Activated CD8-positive, alpha-beta T cell treated with anti-CD3 and anti-CD28 coated beads, Interleukin-2, amount 10 ng/mL, durations not matched to agents 7 days and 5 days (primary cell): ENCODE data around the gene CCDC197. TPM values are rescaled to one million over a fixed set of nuclear protein-coding genes. Genes with fewer than 3 reads are reported as not detected.

Source experiments
- ATAC-seq: fragments of 150-1000 bp; cut with Tn5 transposase; one replicate; pipeline ENCODE4 v1.10.0; 2021; ENCODE audit warnings: moderate library complexity
- CTCF ChIA-PET: fragments of 350-600 bp; sonication (Branson Sonifier 250); formaldehyde crosslinking; loops from one replicate; lab custom pipeline; 2021; ENCODE audit warnings: antibody characterized with exemption; lab: Charles Lee
- POLR2A ChIA-PET: fragments of 350-600 bp; sonication (Branson Sonifier 250); formaldehyde crosslinking; loops from one replicate; lab custom pipeline; 2021; ENCODE audit warnings: antibody characterized with exemption; lab: Charles Lee
- DNase-seq: peaks from one replicate; pipeline ENCODE4 v3.0.0-alpha.2; 2020
- H3K27ac Mint-ChIP-seq: one replicate; pipeline ENCODE4 v1.8.0; 2021; ENCODE audit warnings: mild to moderate bottlenecking, mixed read lengths
- H3K27me3 Mint-ChIP-seq: one replicate; pipeline ENCODE4 v1.8.0; 2021; ENCODE audit warnings: low read depth, mixed read lengths
- H3K36me3 Mint-ChIP-seq: one replicate; pipeline ENCODE4 v1.8.0; 2021; ENCODE audit warnings: low read depth, mixed read lengths
- H3K4me1 Mint-ChIP-seq: one replicate; pipeline ENCODE4 v1.8.0; 2021; ENCODE audit warnings: low read depth, mixed read lengths
- H3K4me3 Mint-ChIP-seq: one replicate; pipeline ENCODE4 v1.8.0; 2021; ENCODE audit warnings: mild to moderate bottlenecking, mixed read lengths
- H3K9me3 Mint-ChIP-seq: one replicate; pipeline ENCODE4 v1.8.0; 2022; ENCODE audit warnings: mixed read lengths; ENCODE audit not compliant: insufficient read depth
- total RNA-seq, 2 experiments: library from RNA; stranded (reverse); gene quantifications; one replicate each; pipeline ENCODE4 v1.2.3, GENCODE V29; 2021

CCDC197 gene
- total RNA-seq, 2 experiments from 2014 or later = not detected

DNA sequence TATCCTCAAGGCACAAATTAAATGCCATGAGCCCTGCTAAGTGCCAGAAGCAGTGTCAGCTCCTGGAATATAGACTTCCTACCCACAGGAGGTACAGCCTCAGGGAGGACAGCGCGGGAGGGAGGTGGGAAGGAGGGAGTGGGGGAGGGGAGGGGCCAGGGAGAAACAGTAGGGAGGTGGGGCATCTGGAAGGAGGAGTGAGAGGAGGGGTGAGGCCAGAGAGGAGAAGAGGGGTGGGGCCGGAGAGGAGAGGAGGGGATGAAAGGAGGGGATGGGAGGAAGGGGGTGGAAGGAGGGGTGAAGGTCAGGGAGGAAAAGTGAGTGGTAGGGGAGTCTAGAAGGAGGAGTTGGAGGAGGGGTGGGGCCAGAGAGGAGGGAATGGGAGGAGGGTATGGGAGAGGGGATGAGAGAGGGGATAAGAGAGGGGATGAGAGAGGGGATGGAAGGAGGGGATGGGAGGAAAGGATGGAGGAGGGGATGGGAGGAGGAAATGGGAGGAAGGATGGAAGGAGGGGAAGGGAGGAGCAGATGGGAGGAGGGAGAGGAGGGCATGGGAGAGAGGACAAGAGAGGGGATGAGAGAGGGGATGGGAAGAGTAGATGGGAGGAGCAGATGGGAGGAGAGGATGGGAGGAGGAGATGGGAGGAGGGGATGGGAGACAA is 9.2 kb upstream of the CCDC197 start:
- H3K4me3 Mint-ChIP-seq = no peak overlapping the region
- no peak for DNase-seq
- H3K4me1 Mint-ChIP-seq = peaks cover 6% of the 10 kb centered on the region
- H3K27ac Mint-ChIP-seq = no peak overlapping the region
- POLR2A ChIA-PET = no interaction called here
- CTCF ChIA-PET = no interaction called here
- H3K27me3 Mint-ChIP-seq = no peaks in the 10 kb centered on the region
- no peak for ATAC-seq
- H3K9me3 Mint-ChIP-seq = no peaks in the 10 kb centered on the region
- no peaks in the 10 kb centered on the region for H3K36me3 Mint-ChIP-seq

DNA sequence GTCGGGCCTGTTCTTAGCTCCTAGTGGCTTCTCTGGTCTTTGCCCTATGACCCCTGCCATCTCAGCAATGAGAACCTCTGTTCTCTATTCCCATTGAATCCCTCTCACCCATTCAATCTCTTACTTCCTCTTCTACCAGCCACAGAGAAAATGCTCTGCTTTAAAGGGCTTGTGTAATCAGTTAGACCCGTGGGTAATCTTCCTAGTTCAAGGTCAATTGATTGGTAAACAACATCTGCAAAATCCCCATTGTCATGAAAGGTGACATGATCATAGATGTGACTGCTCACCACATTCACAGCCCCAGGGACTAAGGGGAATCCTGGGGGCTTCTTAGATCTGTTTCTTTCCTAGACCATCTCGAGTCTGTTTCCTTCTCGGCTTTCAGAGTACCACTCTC is 7.2 kb upstream of the CCDC197 start:
- ChIA-PET CTCF (interaction anchor here (3.4 to 4.5 kb wide), 2 partner anchors 10 to 51 kb away, joined by 25 to 45 read pairs; no protein-coding TSS in a partner anchor), POLR2A (no interaction called here)
- peaks cover 18% of the 10 kb centered on the region for H3K4me1 Mint-ChIP-seq
- H3K27me3 Mint-ChIP-seq = no peaks in the 10 kb centered on the region
- no peak overlapping the region for H3K27ac Mint-ChIP-seq
- no peaks in the 10 kb centered on the region for H3K9me3 Mint-ChIP-seq
- ATAC-seq (no peak), DNase-seq (no peak)
- no peaks in the 10 kb centered on the region for H3K36me3 Mint-ChIP-seq
- no peak overlapping the region for H3K4me3 Mint-ChIP-seq

DNA sequence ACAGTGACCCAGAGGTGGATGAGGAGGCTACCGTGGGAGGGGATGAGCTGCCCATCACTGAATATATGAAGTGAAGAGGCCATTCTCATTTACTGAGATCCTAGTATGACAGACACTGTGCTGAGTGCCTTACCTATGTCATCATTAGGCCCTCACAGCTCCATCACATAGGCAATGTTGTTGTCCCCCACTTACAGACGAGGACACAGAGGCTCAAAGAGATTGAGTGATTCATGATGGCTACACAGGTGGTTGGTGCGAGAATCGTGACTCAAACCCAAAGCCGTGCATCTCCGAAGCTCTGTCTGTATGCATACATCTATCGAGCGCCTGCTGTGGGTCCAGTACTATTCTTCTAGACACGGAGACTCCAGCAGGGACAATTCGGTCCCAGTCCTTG is 5.9 kb upstream of the CCDC197 start:
- Mint-ChIP-seq H3K27me3 (no peaks in the 10 kb centered on the region), H3K9me3 (no peaks in the 10 kb centered on the region), H3K36me3 (no peaks in the 10 kb centered on the region), H3K4me1 (peaks cover 26% of the 10 kb centered on the region), H3K4me3 (no peak overlapping the region), H3K27ac (no peak overlapping the region)
- no peak for ATAC-seq
- no peak for DNase-seq
- ChIA-PET POLR2A (interaction anchor here (1.2 to 2.3 kb wide), 4 partner anchors 9 to 52 kb away, joined by 3 to 10 read pairs (median 6); no protein-coding TSS in a partner anchor), CTCF (interaction anchor here (1.5 to 4.5 kb wide), 4 partner anchors 9 to 52 kb away, joined by 8 to 45 read pairs (median 20); no protein-coding TSS in a partner anchor)

DNA sequence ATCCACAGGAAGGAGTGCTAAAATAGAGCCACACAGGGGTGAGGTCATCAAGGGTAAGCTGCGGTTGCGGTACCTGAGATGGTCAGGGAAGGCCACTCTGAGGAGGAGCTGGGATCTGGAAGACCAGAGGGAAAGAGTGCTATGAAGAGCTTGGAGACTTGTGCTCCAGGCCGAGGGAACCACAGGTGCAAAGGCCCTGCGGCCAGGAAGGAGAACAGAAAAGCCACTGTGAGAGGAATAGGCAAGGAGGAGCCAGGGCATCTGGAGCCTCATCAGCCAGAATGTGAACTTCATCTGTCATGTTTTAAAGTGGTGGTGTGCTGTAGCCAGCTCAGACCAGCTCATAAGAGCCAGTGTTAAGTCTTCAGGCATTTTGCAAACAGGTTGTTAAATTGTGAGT is 5.5 kb upstream of the CCDC197 start:
- H3K4me1 Mint-ChIP-seq = peaks cover 26% of the 10 kb centered on the region
- no peak for ATAC-seq
- no peaks in the 10 kb centered on the region for H3K27me3 Mint-ChIP-seq
- CTCF ChIA-PET = interaction anchor here (1.5 to 4.5 kb wide), 4 partner anchors 9 to 52 kb away, joined by 8 to 45 read pairs (median 20); no protein-coding TSS in a partner anchor
- H3K36me3 Mint-ChIP-seq = no peaks in the 10 kb centered on the region
- no peak for DNase-seq
- H3K4me3 Mint-ChIP-seq = no peak overlapping the region
- no peak overlapping the region for H3K27ac Mint-ChIP-seq
- H3K9me3 Mint-ChIP-seq = no peaks in the 10 kb centered on the region
- POLR2A ChIA-PET = interaction anchor here (1.2 to 2.3 kb wide), 6 partner anchors 10 to 52 kb away, joined by 3 to 10 read pairs (median 5); no protein-coding TSS in a partner anchor

GRCh38 chr14:93993382-93993781 is 3.7 kb upstream of the CCDC197 start:
- ChIA-PET POLR2A (interaction anchor here (1.1 to 1.2 kb wide), 2 partner anchors 30 to 35 kb away, joined by 4 read pairs; no protein-coding TSS in a partner anchor), CTCF (interaction anchor here (0.6 to 4.5 kb wide), 5 partner anchors 15 to 139 kb away, joined by 3 to 45 read pairs (median 6); no protein-coding TSS in a partner anchor)
- Mint-ChIP-seq H3K27ac (no peak overlapping the region), H3K4me1 (peaks cover 40% of the 10 kb centered on the region), H3K36me3 (no peaks in the 10 kb centered on the region), H3K27me3 (no peaks in the 10 kb centered on the region), H3K4me3 (no peak overlapping the region), H3K9me3 (no peaks in the 10 kb centered on the region)
- DNase-seq (no peak), ATAC-seq (no peak)

DNA sequence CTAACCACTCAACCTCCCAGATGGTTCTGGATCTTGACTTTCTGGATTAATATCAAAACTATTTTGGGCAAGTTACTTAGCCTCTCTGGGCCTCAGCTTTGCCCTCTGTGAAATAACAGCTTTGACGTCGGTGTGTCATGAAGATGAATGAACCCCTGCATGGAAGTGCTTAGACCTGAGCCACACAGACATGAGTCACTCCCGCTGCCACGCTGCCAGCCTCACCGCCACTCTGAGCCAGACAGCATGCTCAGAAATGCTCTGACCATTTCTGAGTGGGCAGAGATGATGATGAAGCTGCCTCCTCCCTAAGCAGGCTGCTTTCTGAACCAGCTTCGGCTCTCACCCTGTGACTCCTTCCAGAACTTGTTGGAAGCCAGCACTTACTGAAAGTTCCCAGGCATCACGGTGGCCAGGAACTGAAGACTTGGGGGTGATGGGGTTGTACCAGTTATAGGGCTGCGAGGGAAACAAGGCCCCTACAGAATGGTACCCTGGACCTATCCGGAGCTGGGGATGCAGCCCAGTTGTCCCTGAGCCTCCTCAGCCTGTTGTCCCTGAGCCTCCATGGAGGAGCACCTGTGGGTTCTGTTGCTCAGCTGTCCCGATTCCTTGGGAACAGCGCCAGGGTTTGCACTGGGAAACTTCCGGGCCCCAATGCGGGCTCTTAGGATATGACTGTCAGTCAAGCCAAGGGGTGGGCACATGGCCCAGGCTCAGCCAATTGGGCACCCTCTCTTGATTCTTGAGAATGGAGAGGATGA is 2.0 kb upstream of the CCDC197 start:
- Mint-ChIP-seq H3K4me3 (no peak overlapping the region), H3K4me1 (peaks cover 45% of the 10 kb centered on the region), H3K27me3 (no peaks in the 10 kb centered on the region), H3K9me3 (no peaks in the 10 kb centered on the region), H3K36me3 (no peaks in the 10 kb centered on the region), H3K27ac (no peak overlapping the region)
- ATAC-seq (peak; percentile 53), DNase-seq (peak; percentile 34)
- POLR2A ChIA-PET = interaction anchor here (0.6 to 2.3 kb wide), 7 partner anchors 13 to 46 kb away, joined by 3 to 9 read pairs (median 4); no protein-coding TSS in a partner anchor
- CTCF ChIA-PET = interaction anchor here (0.9 to 7.6 kb wide), 7 partner anchors 10 to 54 kb away, joined by 3 to 233 read pairs (median 3); partner anchors contain the start of gene ASB2

DNA sequence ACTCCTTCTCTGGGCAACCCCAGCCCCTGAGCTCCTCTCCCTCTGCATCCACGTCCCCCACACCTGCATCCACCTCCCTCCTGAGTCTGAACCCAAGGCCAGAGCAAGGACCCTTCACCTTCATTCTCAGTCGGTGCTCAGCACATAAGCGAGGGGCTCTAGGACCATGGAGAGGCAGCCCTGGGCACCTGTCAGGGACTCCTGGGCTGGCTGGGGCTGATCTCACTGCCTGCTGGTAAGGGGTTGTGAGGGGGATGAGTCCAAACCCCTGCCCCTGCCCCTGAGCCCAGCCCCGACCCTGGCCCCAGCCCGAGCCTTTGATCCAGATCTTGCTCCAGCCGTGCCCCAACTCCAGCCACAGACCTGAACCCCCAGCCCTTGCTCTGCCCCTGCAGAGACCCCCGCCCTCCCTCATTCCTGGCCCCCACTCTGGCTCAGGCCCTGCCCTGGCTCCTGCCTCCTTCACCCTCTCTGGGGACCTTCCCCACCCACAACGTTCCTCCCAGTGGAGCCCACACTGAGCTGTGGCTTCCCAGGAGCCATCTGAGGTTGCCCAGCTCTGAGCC is 888 bp upstream of the CCDC197 start:
- Mint-ChIP-seq H3K36me3 (no peaks in the 10 kb centered on the region), H3K27ac (no peak overlapping the region)
- POLR2A ChIA-PET = interaction anchor here (0.9 to 5.6 kb wide), 6 partner anchors 14 to 56 kb away, joined by 3 to 29 read pairs (median 5); no protein-coding TSS in a partner anchor

DNA sequence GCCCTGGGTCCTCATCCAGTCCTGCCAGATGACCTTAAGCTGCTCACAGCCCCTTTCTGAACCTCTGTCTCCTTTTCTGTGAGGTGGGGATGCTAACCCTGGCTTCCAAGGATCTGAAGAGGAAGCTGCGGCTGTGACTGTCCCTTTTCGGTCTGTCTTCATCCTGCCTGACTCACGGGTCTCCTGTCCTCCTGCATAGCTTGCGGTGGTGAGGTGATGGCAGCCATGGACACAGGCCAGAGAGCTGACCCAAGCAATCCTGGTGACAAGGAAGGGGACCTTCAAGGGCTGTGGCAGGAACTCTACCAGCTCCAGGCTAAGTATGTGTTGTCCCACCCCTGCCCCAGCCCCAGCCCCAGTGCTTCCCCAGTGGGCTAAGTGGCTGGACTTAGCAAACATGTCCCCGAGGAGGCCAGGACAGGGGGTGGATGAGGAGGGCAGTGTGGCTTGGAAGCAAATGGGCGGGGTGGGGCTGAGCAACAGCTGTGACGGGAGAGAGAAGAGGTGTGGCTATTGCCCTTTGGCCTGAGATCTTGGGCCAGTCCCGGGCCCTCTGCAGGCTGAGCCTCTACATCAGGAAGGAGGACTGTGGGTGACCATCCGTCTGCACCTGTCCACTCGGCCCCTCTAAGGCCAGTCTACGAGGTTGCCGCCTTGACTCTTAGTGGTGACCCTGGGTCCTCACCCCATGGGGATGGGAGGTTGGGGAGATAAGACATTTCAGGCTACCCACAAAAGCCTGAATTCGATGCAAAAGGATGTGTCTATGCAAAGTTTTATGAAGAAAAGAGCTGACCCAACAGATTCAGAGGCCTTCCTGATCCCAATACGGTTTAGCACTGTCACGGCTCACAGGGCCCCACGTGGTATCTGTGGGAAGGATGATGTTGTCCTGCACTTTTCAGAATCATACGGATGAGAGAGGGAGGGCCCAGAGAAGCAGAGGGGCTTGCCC is 1.1 kb downstream of the CCDC197 start:
- ChIA-PET POLR2A (interaction anchor here (0.6 to 5.6 kb wide), 6 partner anchors 27 to 58 kb away, joined by 3 to 29 read pairs (median 6); no protein-coding TSS in a partner anchor), CTCF (interaction anchor here (0.6 to 7.6 kb wide), 14 partner anchors 11 to 62 kb away, joined by 3 to 233 read pairs (median 4); partner anchors contain the start of gene ASB2)
- Mint-ChIP-seq H3K4me1 (peaks cover 53% of the 10 kb centered on the region), H3K27ac (no peak overlapping the region), H3K27me3 (no peaks in the 10 kb centered on the region), H3K9me3 (no peaks in the 10 kb centered on the region), H3K36me3 (no peaks in the 10 kb centered on the region), H3K4me3 (no peak overlapping the region)
- DNase-seq = no peak
- ATAC-seq = no peak

More for the DNA sequence above, 888 bp upstream of the CCDC197 start:
- CTCF ChIA-PET = interaction anchor here (1.1 to 7.6 kb wide), 4 partner anchors 25 to 55 kb away, joined by 3 to 233 read pairs (median 8); no protein-coding TSS in a partner anchor
- no peak overlapping the region for H3K4me3 Mint-ChIP-seq
- H3K27me3 Mint-ChIP-seq = no peaks in the 10 kb centered on the region
- no peak for ATAC-seq
- no peak for DNase-seq
- no peaks in the 10 kb centered on the region for H3K9me3 Mint-ChIP-seq
- peaks cover 49% of the 10 kb centered on the region for H3K4me1 Mint-ChIP-seq

- Mint-ChIP-seq H3K27ac (no peak overlapping the region), H3K4me3 (no peak overlapping the region), H3K27me3 (peaks cover 4% of the 10 kb centered on the region), H3K4me1 (peaks cover 46% of the 10 kb centered on the region), H3K9me3 (no peaks in the 10 kb centered on the region), H3K36me3 (no peaks in the 10 kb centered on the region)
- ATAC-seq = no peak
- no peak for DNase-seq
- ChIA-PET POLR2A (interaction anchor here (0.9 to 5.6 kb wide), 4 partner anchors 36 to 58 kb away, joined by 3 to 29 read pairs (median 7); no protein-coding TSS in a partner anchor), CTCF (interaction anchor here (1.0 to 7.6 kb wide), 12 partner anchors 8 to 63 kb away, joined by 3 to 233 read pairs (median 12); partner anchors contain the start of gene ASB2)
These were observed 1.8 kb downstream of the CCDC197 start for GRCh38 chr14:93998871-93999403.

DNA sequence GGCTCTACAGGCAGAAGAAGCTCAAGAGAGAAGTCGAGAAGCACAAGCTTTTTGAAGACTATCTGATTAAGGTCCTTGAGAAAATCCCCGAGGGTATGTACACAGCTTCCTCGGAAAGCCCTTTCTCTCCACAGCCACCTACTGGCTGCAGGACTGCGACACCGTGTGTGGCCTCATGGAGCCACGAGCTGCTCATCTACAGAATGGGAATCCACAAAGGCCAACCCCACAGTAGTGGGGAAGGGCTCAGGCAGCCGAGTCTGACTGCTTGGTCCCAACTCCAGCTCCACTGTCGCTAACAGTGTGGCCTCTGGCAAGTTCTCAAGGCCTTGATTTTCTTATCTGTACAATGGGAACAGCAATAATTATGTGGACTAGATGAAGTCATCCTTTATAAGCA is 2.5 kb downstream of the CCDC197 start:
- Mint-ChIP-seq H3K27ac (no peak overlapping the region), H3K9me3 (no peaks in the 10 kb centered on the region), H3K4me3 (no peak overlapping the region), H3K36me3 (no peaks in the 10 kb centered on the region), H3K4me1 (peaks cover 43% of the 10 kb centered on the region), H3K27me3 (peaks cover 5% of the 10 kb centered on the region)
- ATAC-seq = no peak
- CTCF ChIA-PET = interaction anchor here (0.8 to 7.6 kb wide), 14 partner anchors 8 to 64 kb away, joined by 3 to 233 read pairs (median 8); partner anchors contain the start of genes ASB2 and OTUB2
- no peak for DNase-seq
- POLR2A ChIA-PET = interaction anchor here (0.9 to 5.6 kb wide), 5 partner anchors 22 to 59 kb away, joined by 3 to 29 read pairs (median 3); no protein-coding TSS in a partner anchor
